Ramos (cell line): Measurements from ENCODE around the gene AGRN.
"Not testable (repeated sequence)": the region's sequence is repeated elsewhere in the genome, so short reads cannot be mapped to it uniquely, and the experiment has no call there.

Experiments
- in situ Hi-C: fragments of 300-500 bp; cut with MboI; formaldehyde crosslinking; loops from one replicate; pipeline ENCODE4 v1.14.3; 2022; ENCODE audit warnings: low sequenced_read_pairs; ENCODE audit not compliant: unreplicated experiment

AGRN gene

GRCh38 chr1:1018321-1018685 is 1.6 kb upstream of the AGRN start:
- in situ Hi-C loops, result not testable (repeated sequence)

GRCh38 chr1:1019122-1019999 is 559 bp upstream of the AGRN start:
- in situ Hi-C loops, result no loop called here

- in situ Hi-C loops, result no loop called here
These were observed 592 bp downstream of the AGRN start for GRCh38 chr1:1020415-1021009.

GRCh38 chr1:1021010-1021919 is 1.3 kb downstream of the AGRN start:
- in situ Hi-C loops, result no loop called here

- in situ Hi-C loops, result no loop called here
These were observed 2.0 kb downstream of the AGRN start for GRCh38 chr1:1021920-1022259.

- in situ Hi-C loops, result no loop called here
These were observed 2.5 kb downstream of the AGRN start for GRCh38 chr1:1022302-1023009.

- in situ Hi-C loops, result no loop called here
These were observed 3.8 kb downstream of the AGRN start for GRCh38 chr1:1023700-1024099.

- in situ Hi-C loops, result no loop called here
These were observed 4.3 kb downstream of the AGRN start for GRCh38 chr1:1024149-1024770.

GRCh38 chr1:1024771-1025699 is 5.1 kb downstream of the AGRN start:
- in situ Hi-C loops, result no loop called here

- in situ Hi-C loops, result no loop called here
These were observed 5.8 kb downstream of the AGRN start for GRCh38 chr1:1025730-1026129.

- in situ Hi-C loops, result no loop called here
These were observed 6.9 kb downstream of the AGRN start for GRCh38 chr1:1026599-1027413.

- in situ Hi-C loops, result no loop called here
These were observed 7.9 kb downstream of the AGRN start for GRCh38 chr1:1027791-1028190.

GRCh38 chr1:1030867-1031658 is 11.1 kb downstream of the AGRN start:
- in situ Hi-C loops, result loop anchor here (10.0 kb wide), 1 partner anchor 264 kb away; no protein-coding TSS in a partner anchor

- in situ Hi-C loops, result loop anchor here (10.0 kb wide), 1 partner anchor 263 kb away; no protein-coding TSS in a partner anchor
These were observed 11.8 kb downstream of the AGRN start for GRCh38 chr1:1031659-1032235.

- in situ Hi-C loops, result loop anchor here (10.0 kb wide), 1 partner anchor 262 kb away; no protein-coding TSS in a partner anchor
These were observed 12.5 kb downstream of the AGRN start for GRCh38 chr1:1032424-1032823.

- in situ Hi-C loops, result loop anchor here (10.0 kb wide), 1 partner anchor 262 kb away; no protein-coding TSS in a partner anchor
These were observed 13.2 kb downstream of the AGRN start for GRCh38 chr1:1033009-1033587.
